Measurements from ENCODE around the gene SELENOM. TPM values are rescaled to one million over a fixed set of nuclear protein-coding genes. Genes with fewer than 3 reads are reported as not detected.

The SELENOM gene
- polyA plus RNA-seq, 1 donor from 2014 or later, result 6.6 TPM

DNA sequence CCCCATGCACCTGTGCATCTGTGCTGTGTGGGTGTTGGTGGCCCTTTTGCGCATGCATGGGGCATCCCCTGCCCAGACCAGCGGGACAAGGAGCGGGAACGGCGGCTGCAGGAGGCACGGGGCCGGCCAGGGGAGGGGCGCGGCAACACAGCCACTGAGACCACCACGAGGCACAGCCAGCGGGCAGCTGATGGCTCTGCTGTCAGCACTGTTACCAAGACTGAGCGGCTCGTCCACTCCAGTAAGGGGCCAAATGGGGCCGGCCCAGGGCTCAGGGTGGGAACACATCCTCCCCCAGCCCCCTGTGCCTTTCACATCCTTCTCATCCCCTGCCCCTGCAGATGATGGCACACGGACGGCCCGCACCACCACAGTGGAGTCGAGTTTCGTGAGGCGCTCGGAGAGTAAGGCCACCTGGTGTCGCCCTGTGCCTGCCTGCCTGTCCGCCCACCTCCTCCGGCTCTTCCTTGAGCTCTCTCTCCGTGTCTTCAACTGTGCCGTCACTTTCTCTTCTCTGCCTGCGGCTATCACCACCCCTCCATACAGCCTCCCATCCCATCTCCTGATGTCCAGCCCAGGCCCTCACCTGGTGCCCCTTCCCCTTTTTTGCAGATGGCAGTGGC lies 10.6 kb downstream of the SELENOM start:
- no peak overlapping the region for H3K4me2 ChIP-seq (ENCODE audit: low read length)
- no peaks in the 10 kb centered on the region for H3K79me2 ChIP-seq (replicated peaks; ENCODE audit: insufficient read depth, low read length)
- no peaks in the 10 kb centered on the region for H3F3A ChIP-seq (ENCODE audit: insufficient read depth, low read length, poor library complexity, severe bottlenecking)
- no peaks in the 10 kb centered on the region for H4K20me1 ChIP-seq (ENCODE audit: insufficient read depth)
- H3K27ac ChIP-seq (ENCODE audit: low read length), result no peak overlapping the region
- no peaks in the 10 kb centered on the region for H3K27me3 ChIP-seq (ENCODE audit: insufficient read depth, low read depth, low read length)
- TF ChIP-seq, protein P1, sequence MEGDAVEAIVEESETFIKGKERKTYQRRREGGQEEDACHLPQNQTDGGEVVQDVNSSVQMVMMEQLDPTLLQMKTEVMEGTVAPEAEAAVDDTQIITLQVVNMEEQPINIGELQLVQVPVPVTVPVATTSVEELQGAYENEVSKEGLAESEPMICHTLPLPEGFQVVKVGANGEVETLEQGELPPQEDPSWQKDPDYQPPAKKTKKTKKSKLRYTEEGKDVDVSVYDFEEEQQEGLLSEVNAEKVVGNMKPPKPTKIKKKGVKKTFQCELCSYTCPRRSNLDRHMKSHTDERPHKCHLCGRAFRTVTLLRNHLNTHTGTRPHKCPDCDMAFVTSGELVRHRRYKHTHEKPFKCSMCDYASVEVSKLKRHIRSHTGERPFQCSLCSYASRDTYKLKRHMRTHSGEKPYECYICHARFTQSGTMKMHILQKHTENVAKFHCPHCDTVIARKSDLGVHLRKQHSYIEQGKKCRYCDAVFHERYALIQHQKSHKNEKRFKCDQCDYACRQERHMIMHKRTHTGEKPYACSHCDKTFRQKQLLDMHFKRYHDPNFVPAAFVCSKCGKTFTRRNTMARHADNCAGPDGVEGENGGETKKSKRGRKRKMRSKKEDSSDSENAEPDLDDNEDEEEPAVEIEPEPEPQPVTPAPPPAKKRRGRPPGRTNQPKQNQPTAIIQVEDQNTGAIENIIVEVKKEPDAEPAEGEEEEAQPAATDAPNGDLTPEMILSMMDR (IDR thresholded peaks at IDR 0.05; ENCODE audit: poor library complexity, severe bottlenecking), result no peak
- TF ChIP-seq TAF1 (IDR thresholded peaks at IDR 0.05; ENCODE audit: low read depth), result no peak
- no peak for TF ChIP-seq MXI1 (conservative IDR thresholded peaks at IDR 0.05; ENCODE audit: poor library complexity, severe bottlenecking)
- TF ChIP-seq EZH2 (IDR thresholded peaks at IDR 0.05; ENCODE audit: borderline replicate concordance, insufficient read depth, low read length, poor library complexity, severe bottlenecking), result no peak
- no peak for TF ChIP-seq SMC3 (conservative IDR thresholded peaks at IDR 0.05; ENCODE audit: poor library complexity)
- no peak for TF ChIP-seq POLR2AphosphoS5 (IDR thresholded peaks at IDR 0.05)
- no peak overlapping the region for H3K9ac ChIP-seq (ENCODE audit: low read length)
- no peaks in the 10 kb centered on the region for H3K36me3 ChIP-seq (ENCODE audit: insufficient read depth, low read length)
- H3K4me3 ChIP-seq (ENCODE audit: low read length), result no peak overlapping the region
- no peak overlapping the region for H2AFZ ChIP-seq (ENCODE audit: low read depth, low read length)
- H3K9me3 ChIP-seq (ENCODE audit: low read length), result no peaks in the 10 kb centered on the region
- H3K9me2 ChIP-seq (ENCODE audit: insufficient read depth, low read length), result no peaks in the 10 kb centered on the region

DNA sequence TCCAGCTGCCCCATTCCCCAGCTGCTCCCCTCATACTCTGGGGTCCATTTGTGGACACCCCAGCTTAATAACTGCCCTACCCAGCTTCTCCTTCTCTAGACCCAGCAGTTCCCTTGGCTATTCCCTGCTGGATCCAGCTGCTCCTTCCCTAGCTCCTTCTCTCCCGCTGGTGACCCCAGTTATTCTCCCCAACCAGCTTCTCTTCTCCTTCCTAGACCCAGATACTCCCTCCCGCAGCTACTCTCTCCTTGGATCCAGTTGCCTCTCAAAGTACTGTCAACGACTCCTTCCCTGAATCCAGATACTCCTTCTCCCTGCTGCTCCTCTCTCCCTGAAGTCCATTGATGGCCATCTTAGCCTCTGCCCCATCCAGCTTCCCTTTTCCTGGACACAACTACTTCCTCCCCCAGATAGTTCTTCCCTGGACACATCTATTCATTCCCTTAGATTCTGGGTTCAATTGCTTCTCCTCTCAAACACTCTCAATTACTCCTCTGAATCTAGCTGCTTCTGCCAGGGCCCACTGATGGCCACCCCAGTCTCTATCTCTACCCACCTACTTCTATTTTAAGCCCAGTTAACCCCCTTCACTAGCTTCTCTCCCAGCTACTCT lies 11.6 kb downstream of the SELENOM start:
- Histone ChIP-seq H3K9ac (ENCODE audit: low read length) (no peak overlapping the region), H3K36me3 (ENCODE audit: insufficient read depth, low read length) (no peaks in the 10 kb centered on the region), H2AFZ (ENCODE audit: low read depth, low read length) (no peak overlapping the region), H3K79me2 (replicated peaks; ENCODE audit: insufficient read depth, low read length) (no peaks in the 10 kb centered on the region), H4K20me1 (ENCODE audit: insufficient read depth) (no peaks in the 10 kb centered on the region), H3F3A (ENCODE audit: insufficient read depth, low read length, poor library complexity, severe bottlenecking) (no peaks in the 10 kb centered on the region), H3K9me3 (ENCODE audit: low read length) (no peaks in the 10 kb centered on the region), H3K27me3 (ENCODE audit: insufficient read depth, low read depth, low read length) (no peaks in the 10 kb centered on the region), H3K4me2 (ENCODE audit: low read length) (no peak overlapping the region), H3K27ac (ENCODE audit: low read length) (no peak overlapping the region), H3K4me3 (ENCODE audit: low read length) (no peak overlapping the region), H3K9me2 (ENCODE audit: insufficient read depth, low read length) (no peaks in the 10 kb centered on the region)
- TF ChIP-seq SMC3 (conservative IDR thresholded peaks at IDR 0.05; ENCODE audit: poor library complexity) (no peak), EZH2 (IDR thresholded peaks at IDR 0.05; ENCODE audit: borderline replicate concordance, insufficient read depth, low read length, poor library complexity, severe bottlenecking) (no peak), EP300 (conservative IDR thresholded peaks at IDR 0.05; ENCODE audit: poor library complexity, severe bottlenecking) (no peak), TAF1 (IDR thresholded peaks at IDR 0.05; ENCODE audit: low read depth) (no peak), POLR2AphosphoS5 (IDR thresholded peaks at IDR 0.05) (no peak), RAD21 (conservative IDR thresholded peaks at IDR 0.05) (no peak), MXI1 (conservative IDR thresholded peaks at IDR 0.05; ENCODE audit: poor library complexity, severe bottlenecking) (no peak)
- TF ChIP-seq, protein P1 (IDR thresholded peaks at IDR 0.05; ENCODE audit: poor library complexity, severe bottlenecking), result no peak
- TF ChIP-seq, protein P2, sequence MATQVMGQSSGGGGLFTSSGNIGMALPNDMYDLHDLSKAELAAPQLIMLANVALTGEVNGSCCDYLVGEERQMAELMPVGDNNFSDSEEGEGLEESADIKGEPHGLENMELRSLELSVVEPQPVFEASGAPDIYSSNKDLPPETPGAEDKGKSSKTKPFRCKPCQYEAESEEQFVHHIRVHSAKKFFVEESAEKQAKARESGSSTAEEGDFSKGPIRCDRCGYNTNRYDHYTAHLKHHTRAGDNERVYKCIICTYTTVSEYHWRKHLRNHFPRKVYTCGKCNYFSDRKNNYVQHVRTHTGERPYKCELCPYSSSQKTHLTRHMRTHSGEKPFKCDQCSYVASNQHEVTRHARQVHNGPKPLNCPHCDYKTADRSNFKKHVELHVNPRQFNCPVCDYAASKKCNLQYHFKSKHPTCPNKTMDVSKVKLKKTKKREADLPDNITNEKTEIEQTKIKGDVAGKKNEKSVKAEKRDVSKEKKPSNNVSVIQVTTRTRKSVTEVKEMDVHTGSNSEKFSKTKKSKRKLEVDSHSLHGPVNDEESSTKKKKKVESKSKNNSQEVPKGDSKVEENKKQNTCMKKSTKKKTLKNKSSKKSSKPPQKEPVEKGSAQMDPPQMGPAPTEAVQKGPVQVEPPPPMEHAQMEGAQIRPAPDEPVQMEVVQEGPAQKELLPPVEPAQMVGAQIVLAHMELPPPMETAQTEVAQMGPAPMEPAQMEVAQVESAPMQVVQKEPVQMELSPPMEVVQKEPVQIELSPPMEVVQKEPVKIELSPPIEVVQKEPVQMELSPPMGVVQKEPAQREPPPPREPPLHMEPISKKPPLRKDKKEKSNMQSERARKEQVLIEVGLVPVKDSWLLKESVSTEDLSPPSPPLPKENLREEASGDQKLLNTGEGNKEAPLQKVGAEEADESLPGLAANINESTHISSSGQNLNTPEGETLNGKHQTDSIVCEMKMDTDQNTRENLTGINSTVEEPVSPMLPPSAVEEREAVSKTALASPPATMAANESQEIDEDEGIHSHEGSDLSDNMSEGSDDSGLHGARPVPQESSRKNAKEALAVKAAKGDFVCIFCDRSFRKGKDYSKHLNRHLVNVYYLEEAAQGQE (IDR thresholded peaks at IDR 0.05; ENCODE audit: borderline replicate concordance), result no peak

Measured in neural cell (in vitro differentiated cells).